Embryonic facial prominence (tissue), 1 donor: ENCODE measurements around the gene S1PR4.

Experiments
- DNase-seq: peaks from one replicate; pipeline ENCODE4 v3.0.0-alpha.2; 2016; ENCODE audit errors: extremely low spot score

Gene S1PR4

GRCh38 chr19:3178377-3178972 lies at the start of gene S1PR4:
Gene S1PR4, plus strand, starts transcription at chr19:3178769. Its CDS starts 24 bp downstream, at chr19:3178793.
- no peak for DNase-seq

GRCh38 chr19:3129112-3129511 lies 49.5 kb upstream of the S1PR4 start:
- no peak for DNase-seq

GRCh38 chr19:3131168-3131567 lies 47.4 kb upstream of the S1PR4 start:
- DNase-seq, result no peak

- no peak for DNase-seq
These were observed 45.4 kb upstream of the S1PR4 start for GRCh38 chr19:3132971-3133792.

GRCh38 chr19:3133793-3134116 lies 44.8 kb upstream of the S1PR4 start:
- no peak for DNase-seq

GRCh38 chr19:3135961-3136683 lies 42.4 kb upstream of the S1PR4 start, which contains the start of gene GNA15:
Gene GNA15, plus strand, starts transcription at chr19:3136033. Its CDS starts 418 bp downstream, at chr19:3136451.
- DNase-seq, result no peak

- DNase-seq, result no peak
These were observed 41.9 kb upstream of the S1PR4 start for GRCh38 chr19:3136684-3137055.

- DNase-seq, result no peak
These were observed 41.5 kb upstream of the S1PR4 start for GRCh38 chr19:3137119-3137518.

GRCh38 chr19:3138268-3138667 lies 40.3 kb upstream of the S1PR4 start:
- DNase-seq, result no peak

GRCh38 chr19:3140667-3141038 lies 37.9 kb upstream of the S1PR4 start:
- DNase-seq, result no peak

- DNase-seq, result no peak
These were observed 36.3 kb upstream of the S1PR4 start for GRCh38 chr19:3142292-3142670.

- no peak for DNase-seq
These were observed 35.7 kb upstream of the S1PR4 start for GRCh38 chr19:3142781-3143337.

- no peak for DNase-seq
These were observed 32.5 kb upstream of the S1PR4 start for GRCh38 chr19:3145909-3146676.

- no peak for DNase-seq
These were observed 31.9 kb upstream of the S1PR4 start for GRCh38 chr19:3146677-3147100.

GRCh38 chr19:3148503-3148902 lies 30.1 kb upstream of the S1PR4 start:
- no peak for DNase-seq

GRCh38 chr19:3149089-3149488 lies 29.5 kb upstream of the S1PR4 start:
- DNase-seq, result no peak

GRCh38 chr19:3149526-3150505 lies 28.8 kb upstream of the S1PR4 start:
- DNase-seq, result no peak

GRCh38 chr19:3150739-3151329 lies 27.7 kb upstream of the S1PR4 start:
- no peak for DNase-seq

GRCh38 chr19:3151563-3152418 lies 26.8 kb upstream of the S1PR4 start:
- no peak for DNase-seq
